GM19025 (cell line): ENCODE results near the gene EGFR.

Source experiments
- ATAC-seq: cut with Tn5 transposase; IDR thresholded peaks from one replicate; pipeline ENCODE4 v1.9.1; 2021; ENCODE audit warnings: mild to moderate bottlenecking, low read depth, moderate library complexity; ENCODE audit not compliant: unreplicated experiment

EGFR gene

DNA sequence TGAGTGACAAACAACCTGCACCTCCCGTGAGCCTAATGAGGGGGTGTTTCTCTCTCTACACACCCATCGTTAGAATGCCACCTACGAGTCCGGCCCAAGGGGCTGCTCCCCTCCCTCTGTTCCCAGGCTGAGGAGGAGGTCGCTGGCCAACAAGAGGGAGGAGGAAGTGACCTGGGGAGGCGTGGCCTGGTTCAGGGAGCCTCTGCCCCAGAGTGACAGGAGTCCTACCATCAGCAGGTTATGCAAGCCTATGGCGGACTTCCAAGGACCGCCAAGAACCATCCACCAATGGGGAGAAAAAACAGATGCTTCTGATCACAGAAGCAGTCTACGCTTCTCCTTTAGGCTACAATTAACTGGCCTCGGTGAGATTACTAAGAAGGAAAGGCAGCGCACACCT lies 12.3 kb upstream of the EGFR start:
- ATAC-seq: no peak

DNA sequence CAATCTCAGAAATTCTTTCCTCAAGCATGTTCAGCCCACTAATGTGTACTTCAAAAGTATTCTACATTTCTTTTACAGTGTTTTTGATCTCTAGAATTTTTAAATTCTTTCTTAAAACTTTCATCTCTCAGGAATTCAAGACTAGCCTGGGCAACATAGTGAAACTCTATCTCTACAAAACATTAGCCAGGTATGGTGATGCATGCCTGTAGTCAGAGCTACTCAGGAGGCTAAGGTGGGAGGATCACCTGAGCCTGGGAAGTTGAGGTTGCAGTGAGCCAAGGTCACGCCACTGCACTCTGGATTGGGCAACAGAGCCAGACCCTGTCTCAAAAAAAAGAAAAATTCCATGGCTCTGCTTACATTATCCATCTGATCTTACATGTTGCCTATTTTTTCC lies 5.0 kb upstream of the EGFR start:
- no peak for ATAC-seq

DNA sequence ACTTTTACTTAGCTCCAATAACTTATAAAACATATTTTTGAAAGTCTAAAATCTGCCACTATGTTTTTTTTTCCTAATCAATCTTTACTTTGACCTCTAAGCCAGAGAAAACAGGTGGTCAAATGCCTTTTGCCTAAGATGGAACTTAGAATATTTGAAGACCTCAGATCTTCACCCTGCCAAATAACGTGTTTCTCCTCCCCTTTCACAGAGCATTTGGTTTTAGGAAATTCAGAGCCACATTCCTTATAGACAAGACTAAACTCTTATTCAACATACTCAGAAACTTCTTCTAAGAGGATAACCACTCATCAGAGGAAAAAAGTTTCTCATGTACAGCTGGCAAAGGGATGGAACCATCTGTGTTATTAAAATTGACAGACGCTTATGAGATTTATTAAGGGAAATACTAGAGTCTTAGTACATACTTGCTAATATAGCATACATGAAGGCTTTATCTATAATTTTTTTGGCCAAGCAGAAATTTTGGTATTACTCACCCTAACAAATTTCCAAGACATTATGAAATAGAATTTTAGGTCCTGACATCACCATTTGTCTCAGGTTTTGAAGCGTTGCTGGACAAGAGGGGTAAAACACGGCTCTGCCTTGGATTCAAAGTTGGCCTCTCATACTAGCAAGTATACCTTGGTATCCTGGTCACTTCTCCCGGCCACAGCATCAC lies 2.6 kb upstream of the EGFR start:
- no peak for ATAC-seq

DNA sequence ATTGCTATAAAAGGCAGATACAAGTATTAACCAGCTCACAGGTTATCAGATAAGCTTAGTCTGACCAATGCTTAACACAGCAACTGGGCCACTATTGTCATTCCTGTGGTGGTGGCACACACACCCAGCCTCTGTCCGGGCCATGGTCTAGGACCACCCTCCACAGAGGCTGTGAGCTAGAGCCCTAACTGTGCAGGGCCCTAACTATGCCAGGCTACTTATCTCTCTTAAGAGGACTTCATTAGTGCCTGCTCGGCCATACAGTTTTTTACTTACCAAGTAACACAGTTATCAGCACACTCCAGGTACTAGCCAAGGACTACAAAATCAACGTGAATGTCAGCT lies 2.1 kb upstream of the EGFR start:
- no peak for ATAC-seq

DNA sequence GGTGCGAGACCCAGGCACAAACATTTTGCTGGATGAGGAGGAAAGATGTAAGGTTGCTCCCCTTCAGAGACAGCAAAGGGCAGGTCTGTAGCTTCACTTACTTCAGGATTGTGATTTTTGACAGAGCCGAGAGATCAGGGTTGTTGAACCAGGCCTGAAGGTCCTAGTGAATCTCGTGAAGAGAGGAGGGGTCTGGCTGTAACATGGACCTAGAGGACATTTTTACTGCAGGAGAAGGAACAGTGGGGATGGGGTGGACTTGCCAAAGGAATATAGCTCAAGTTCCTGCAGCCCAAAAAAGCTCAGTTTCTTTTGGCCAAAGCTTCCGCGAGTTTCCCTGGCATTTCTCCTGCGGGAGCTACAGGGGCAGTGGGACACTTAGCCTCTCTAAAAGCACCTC lies 976 bp upstream of the EGFR start:
- ATAC-seq: no peak

DNA sequence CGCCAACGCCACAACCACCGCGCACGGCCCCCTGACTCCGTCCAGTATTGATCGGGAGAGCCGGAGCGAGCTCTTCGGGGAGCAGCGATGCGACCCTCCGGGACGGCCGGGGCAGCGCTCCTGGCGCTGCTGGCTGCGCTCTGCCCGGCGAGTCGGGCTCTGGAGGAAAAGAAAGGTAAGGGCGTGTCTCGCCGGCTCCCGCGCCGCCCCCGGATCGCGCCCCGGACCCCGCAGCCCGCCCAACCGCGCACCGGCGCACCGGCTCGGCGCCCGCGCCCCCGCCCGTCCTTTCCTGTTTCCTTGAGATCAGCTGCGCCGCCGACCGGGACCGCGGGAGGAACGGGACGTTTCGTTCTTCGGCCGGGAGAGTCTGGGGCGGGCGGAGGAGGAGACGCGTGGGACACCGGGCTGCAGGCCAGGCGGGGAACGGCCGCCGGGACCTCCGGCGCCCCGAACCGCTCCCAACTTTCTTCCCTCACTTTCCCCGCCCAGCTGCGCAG lies 424 bp downstream of the EGFR start:
- ATAC-seq: no peak

DNA sequence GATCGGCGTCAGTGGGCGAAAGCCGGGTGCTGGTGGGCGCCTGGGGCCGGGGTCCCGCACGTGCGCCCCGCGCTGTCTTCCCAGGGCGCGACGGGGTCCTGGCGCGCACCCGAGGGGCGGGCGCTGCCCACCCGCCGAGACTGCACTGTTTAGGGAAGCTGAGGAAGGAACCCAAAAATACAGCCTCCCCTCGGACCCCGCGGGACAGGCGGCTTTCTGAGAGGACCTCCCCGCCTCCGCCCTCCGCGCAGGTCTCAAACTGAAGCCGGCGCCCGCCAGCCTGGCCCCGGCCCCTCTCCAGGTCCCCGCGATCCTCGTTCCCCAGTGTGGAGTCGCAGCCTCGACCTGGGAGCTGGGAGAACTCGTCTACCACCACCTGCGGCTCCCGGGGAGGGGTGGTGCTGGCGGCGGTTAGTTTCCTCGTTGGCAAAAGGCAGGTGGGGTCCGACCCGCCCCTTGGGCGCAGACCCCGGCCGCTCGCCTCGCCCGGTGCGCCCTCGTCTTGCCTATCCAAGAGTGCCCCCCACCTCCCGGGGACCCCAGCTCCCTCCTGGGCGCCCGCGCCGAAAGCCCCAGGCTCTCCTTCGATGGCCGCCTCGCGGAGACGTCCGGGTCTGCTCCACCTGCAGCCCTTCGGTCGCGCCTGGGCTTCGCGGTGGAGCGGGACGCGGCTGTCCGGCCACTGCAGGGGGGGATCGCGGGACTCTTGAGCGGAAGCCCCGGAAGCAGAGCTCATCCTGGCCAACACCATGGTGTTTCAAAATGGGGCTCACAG lies 1.1 kb downstream of the EGFR start:
- no peak for ATAC-seq

DNA sequence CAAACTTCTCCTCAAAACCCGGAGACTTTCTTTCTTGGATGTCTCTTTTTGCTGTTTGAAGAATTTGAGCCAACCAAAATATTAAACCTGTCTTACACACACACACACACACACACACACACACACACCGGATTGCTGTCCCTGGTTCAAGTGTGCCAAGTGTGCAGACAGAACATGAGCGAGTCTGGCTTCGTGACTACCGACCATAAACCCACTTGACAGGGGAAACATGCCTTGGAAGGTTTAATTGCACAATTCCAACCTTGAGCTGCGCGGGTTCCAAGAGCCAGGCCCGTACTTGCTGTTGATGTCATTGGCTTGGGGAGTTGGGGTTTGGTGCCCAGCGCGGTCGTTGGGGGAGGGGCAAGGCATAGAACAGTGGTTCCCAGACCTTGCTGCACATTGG lies 1.7 kb downstream of the EGFR start:
- no peak for ATAC-seq

DNA sequence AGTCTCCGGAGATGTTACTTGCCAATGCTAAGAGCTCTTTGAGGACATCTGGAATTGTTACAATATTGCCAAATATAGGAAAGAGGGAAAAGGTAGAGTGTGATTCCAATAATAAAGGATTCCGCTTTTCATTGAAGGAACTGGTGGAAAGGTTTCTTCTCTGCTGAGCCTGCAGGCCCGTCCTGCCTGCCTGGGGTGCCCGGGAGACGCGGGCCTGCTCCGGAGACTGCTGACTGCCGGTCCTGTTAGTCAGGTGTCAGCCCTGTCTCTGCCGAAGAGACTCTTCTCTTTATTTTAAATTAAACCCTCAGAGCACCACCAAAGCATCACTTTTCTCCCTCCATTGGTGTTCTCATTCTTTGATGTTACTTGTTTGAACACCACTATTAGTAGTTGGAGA lies 2.2 kb downstream of the EGFR start:
- ATAC-seq: no peak

DNA sequence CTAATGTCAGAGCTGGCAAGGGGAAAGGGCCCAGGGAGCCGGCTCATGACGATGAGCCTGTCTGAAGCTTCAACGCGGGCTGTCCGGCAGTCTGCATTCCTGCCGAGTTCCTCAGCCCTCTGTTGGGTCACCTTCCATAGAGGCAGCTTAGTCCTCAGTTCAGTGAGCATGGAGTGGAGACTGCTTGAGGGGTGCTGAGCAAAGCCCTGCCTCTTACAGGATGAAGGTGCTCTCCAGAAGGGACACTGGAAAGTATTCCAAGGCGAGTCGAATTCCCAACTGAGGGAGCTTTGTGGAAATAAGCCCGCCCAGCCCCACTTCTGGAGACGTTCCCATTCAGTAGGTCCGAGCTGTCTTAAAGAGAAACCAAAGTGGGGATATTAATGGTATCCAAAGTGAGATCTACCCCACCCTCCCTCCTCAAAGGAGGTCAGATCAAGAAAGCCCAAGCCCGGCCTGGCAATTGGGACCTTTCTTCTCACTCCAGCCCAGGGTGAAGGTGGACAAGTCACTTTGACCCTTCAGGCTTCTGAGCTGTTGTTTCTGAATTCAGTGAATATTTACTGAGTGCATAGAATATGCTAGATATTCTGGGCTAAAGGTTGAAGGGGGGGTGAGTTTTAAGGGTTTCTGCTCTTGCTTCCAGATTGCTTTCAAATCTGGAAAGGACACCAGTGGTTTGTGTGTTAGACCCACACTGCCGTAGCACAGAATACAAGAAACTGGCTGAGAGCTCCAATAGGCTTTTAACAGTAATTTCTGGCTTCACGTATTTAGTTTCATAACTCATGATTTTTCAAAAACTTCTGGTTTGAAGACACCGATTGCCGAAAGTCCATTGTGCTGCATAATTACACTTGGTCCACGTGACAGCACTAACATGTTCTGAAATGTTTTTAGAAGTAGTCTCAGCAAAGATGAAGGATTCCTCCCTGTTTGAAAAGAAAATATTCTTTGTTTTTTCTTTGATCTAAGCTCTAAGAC lies 3.5 kb downstream of the EGFR start:
- ATAC-seq: no peak

DNA sequence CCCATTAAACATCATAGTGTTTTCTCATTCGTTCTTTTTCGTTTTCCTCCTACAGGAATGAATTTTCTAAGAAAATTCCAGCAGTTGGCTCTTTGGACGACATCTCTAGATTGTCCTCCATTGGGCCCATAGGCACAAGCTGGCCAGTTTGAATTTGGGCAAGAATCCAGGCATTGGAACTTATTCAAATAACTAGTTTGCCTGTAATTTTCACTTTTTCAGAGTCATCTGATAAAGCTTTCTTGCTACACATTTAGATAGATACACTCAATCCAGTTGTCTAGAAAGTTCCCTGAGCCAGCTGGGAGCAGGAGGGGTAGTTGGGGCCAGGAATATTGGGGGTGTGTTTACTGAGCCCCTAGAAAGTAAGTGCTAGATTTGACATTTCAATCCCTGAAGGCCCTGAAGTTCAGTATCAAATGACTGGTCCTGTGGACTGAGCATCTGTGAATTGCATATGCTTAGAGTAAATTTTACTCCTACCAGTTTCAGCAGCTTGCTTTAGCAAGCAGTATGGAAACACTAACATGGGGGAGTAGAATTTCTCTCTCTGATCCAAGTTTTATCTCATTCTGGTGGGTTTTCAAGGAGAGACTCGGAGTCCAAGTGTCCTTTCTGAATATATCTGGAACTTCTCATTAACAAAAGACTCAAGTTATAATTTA lies 5.2 kb downstream of the EGFR start:
- no peak for ATAC-seq

DNA sequence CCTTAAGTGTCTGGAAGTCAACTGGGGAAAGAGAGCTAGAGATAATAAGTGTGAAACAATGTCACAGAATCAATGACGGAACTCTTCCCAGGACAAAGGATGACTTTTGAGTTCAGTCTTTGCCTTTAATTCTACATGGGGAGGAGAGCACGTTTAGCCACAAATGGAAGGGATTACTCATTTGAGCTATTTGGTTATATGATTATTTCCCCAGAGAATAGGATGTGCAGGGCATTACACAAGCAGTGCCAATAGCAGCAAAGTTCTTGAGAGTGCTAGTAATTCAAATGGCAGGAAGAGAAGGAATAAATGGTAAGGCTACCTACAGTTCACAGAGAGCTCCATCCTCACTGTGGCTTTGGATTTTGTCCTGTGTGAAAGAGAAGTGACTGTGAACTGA lies 6.0 kb downstream of the EGFR start:
- ATAC-seq: no peak

DNA sequence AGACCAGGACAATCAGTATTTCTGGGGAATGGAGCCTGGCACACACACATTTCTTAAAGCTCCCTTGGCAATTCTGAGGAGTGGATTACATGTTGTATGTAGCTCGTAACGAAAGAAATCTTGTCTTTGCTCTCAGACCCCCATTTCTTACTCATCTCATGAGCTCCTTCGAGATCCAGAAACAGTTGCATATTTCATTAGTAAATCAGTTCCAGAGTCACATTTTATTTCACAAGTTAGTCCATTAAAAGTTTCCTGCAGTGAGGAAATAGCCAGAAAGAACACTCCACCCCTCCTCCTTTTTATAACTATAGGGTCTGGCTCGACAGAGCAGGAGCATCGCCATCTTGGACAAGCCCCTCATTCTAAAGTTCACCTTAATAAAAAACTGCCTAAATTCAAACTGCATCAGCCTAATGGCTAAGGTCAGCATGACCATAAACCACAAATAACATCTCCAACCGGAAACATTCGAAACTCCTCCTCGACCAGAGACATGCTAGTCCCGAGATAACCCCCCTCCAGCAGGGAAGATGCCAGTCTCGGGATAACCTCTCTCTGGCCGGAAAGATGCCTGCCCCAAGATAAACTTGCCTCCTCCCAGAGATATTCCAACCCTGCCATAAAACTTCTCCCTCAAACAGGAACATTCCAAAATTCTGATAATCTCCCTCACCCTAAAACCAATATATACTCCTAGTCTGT lies 7.4 kb downstream of the EGFR start:
- ATAC-seq: no peak

DNA sequence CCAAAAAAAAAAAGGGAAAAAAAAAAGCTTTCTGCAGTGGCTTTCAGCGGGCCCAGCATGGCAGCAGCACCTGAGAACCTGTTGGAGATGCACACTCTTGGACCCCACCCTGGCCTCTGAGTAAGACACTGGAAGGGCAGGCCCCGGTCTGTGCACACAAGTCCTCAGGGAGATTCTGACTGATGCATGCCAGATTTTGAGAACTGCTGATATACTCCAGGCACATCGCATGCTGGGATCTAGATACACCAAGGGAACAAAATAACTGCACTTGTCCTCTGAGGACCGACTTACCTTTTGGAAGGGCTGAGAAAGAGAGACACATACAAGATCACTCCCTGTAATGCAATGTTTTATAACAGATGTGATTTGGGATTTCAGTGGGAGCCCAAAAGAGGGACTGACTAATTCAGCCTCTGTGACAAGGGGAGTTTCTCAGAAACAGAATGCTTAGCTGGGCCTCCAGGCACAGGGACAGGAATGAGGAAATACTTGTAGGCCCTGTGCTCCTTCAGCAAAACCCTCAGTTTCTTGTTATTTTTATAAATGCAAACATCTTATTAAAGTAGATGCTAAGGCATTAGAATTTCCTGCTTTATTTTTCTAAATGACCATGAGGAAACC lies 8.2 kb downstream of the EGFR start:
- no peak for ATAC-seq

DNA sequence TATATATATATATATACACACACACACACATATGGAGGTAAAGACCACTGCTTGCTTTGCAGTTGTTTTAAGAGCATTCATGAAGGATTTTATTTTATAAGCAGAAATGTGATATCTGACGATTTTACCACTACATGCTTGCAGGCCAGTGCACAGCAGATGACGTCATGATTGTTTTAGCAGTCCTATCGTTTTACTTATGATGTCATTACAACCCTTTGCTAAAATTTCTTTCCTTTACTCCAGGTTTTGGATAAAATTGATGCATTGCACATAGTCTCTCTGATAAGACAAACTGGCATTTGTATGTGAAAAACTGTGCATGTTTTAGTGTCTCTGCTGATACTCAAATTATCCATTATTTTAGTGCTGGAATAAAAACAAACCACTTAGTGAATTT lies 9.2 kb downstream of the EGFR start:
- ATAC-seq: no peak

DNA sequence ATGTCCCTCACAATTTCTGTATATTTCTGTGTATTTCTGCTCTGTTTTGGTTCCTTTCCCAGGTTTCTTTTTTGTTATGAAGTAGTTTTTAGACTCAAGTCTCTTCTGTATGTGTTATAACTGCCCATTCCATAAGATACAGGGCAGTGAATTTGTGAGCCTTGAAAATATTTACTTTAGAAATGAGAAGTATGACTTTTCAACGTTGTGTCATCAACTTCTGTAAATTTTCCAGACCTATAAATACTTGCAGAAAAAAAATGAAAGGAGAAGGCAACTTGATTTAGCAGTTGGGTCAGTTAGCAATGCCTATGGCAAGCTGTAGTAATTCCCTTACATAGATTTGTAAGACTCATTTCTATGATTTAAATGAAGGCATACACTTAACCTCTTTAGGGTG lies 11.5 kb downstream of the EGFR start:
- no peak for ATAC-seq

DNA sequence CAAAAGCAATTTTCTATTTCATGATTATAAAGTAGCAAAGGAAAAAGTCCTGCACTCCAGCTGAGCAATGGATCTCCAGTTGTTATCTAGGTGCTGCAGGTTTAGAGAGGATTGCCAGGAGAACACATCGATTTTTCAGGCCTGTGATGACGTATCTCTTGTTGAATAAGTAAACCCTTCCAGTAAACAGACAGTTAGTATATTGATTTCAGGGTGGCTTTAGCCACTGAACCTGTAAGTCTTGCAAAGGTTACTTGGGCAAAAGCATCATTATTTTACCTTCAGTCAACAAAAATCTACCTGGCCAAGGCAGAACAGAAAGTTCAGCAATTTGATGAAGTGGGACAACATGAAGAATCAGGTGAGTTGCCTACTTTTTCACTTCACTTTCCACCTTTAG lies 12.3 kb downstream of the EGFR start:
- no peak for ATAC-seq

DNA sequence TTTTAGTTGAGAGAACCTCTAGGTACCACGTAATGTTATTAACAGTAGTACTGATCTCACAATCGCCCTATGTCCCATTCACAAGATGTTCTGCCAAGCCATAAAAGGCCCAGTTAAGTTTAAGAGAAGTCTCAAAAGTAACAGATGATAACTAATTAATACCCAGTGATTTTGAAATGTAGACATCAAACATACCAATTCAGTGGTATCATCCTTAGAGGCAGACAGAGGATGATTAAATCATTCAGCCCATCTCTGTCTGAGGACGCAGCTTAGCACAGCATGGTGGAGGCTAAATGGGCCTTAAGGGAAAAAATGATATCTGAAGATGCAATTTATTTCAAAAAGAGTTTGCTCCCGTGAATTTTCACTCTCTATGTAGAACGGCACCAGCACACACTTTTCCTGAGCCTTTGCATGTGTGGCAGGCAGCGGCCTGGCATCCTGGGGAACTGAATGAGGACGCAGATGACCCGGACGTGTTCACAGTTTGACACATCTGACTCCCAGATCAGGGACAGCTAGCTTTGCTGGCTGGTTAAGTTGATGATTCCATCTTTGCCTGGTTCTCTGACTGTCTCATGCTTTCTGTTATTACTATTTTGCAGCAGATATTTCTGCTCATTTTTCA lies 13.4 kb downstream of the EGFR start:
- no peak for ATAC-seq

DNA sequence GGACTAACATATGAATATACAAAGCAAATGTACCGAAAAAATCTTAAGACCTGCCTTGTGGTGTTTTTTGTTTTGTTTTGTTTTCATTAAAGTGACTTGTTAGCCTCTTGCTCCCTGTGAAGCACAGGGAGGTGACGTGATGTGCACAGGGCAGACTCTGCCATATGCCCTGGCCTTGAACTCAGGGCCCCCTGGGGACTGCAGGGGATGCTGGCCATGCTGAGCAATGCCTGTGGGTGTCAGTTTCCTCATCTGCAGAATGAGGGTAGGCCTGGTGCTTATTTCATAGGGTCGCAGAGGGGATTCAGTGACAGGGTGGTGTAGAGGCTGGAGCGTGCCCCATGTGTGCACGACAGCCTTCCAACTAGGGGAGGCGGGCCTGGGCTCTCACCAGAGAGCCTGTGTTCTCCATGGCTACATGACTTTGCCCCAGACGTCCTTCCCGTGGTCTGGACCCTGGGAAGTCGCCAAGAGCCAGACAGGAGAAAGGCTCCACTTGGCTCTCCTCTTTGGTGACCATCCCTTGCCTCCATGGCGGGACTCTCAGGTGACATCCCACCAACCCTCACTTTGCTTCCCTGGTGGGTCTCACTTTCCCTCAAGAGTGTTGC lies 14.5 kb downstream of the EGFR start:
- ATAC-seq: no peak
